ENCODE measurements around the gene ZNF669.

DNA sequence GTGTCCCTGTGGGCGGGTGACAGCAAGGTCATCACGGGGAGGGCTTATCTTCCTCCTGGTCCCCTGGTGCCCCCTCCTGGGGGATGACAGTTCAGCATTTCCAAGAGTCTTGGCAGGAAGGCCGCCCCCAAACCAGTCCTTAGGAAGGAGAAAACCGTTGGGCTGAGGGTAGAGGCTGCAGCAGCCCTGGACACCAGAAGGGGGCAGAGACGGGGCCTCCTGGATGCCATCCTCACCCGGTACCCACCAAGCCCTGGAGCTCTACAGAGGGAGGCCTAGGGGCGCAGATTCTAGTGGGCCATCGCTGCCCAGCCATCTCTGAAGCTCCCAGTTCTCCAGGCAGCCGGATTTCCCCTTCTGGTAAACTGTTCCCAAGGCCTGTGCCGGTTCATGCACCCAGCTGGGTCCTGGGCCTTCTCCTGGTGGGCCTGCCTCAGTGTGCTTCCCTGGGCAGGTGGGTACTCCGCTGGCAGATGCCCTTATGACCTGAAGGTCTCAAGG lies 14.8 kb upstream of the ZNF669 start:
- TF ChIP-seq POLR2A (IDR thresholded peaks at IDR 0.05; ENCODE audit: extremely low read depth, insufficient read length) = no peak
- TF ChIP-seq, protein P1, sequence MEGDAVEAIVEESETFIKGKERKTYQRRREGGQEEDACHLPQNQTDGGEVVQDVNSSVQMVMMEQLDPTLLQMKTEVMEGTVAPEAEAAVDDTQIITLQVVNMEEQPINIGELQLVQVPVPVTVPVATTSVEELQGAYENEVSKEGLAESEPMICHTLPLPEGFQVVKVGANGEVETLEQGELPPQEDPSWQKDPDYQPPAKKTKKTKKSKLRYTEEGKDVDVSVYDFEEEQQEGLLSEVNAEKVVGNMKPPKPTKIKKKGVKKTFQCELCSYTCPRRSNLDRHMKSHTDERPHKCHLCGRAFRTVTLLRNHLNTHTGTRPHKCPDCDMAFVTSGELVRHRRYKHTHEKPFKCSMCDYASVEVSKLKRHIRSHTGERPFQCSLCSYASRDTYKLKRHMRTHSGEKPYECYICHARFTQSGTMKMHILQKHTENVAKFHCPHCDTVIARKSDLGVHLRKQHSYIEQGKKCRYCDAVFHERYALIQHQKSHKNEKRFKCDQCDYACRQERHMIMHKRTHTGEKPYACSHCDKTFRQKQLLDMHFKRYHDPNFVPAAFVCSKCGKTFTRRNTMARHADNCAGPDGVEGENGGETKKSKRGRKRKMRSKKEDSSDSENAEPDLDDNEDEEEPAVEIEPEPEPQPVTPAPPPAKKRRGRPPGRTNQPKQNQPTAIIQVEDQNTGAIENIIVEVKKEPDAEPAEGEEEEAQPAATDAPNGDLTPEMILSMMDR (IDR thresholded peaks at IDR 0.05; ENCODE audit: low read depth, low read length) = no peak
